HG02981 (cell line): Measurements from ENCODE around the gene ZNF208.
"Not testable (repeated sequence)": the region's sequence is repeated elsewhere in the genome, so short reads cannot be mapped to it uniquely, and the experiment has no call there.

Experiments used
- ATAC-seq: cut with Tn5 transposase; IDR thresholded peaks from one replicate; pipeline ENCODE4 v1.9.1; 2021; ENCODE audit warnings: mild to moderate bottlenecking, moderate library complexity; ENCODE audit not compliant: unreplicated experiment

Gene ZNF208

GRCh38 chr19:21885516-21885915 lies 125.2 kb downstream of the ZNF208 start:
- not testable (repeated sequence) for ATAC-seq

GRCh38 chr19:21884786-21885185 lies 126.0 kb downstream of the ZNF208 start:
- not testable (repeated sequence) for ATAC-seq

- no peak for ATAC-seq
These were observed 127.2 kb downstream of the ZNF208 start for GRCh38 chr19:21883516-21883915.
